Natural killer cell (primary cell): Measurements from ENCODE around the gene COMMD7. TPM values are rescaled to one million over a fixed set of nuclear protein-coding genes. Genes with fewer than 3 reads are reported as not detected.
A peak's percentile ranks its signal among the peaks of the same experiment; 100 is the strongest.
"Not testable (repeated sequence)": the region's sequence is repeated elsewhere in the genome, so short reads cannot be mapped to it uniquely, and the experiment has no call there.

ENCODE experiments used
- ATAC-seq, 3 donors: fragments of 150-1000 bp in 2 of 3; fragments of 200-7000 bp in 1 of 3; cut with Tn5 transposase; 1 replicate in 1 of 3; 2 replicates in 2 of 3; pipeline ENCODE4 v1.10.0; 2021; ENCODE audit warnings: mild to moderate bottlenecking in 2 of 3, moderate library complexity in 2 of 3
- DNase-seq, 2 donors: peaks; one replicate each; pipeline versions ENCODE4 v3.0.0 to v3.0.0-alpha.2; 2013 to 2021; ENCODE audit warnings: mixed read lengths in 1 of 2
- H3K27ac ChIP-seq: one replicate; pipeline ENCODE4 v1.5.1; 2013; ENCODE audit warnings: mild to moderate bottlenecking, low read length
- H3K27me3 ChIP-seq: one replicate; pipeline ENCODE4 v1.6.1; 2013; ENCODE audit warnings: low read length; ENCODE audit not compliant: control insufficient read depth, insufficient read depth
- H3K36me3 ChIP-seq: one replicate; pipeline ENCODE4 v1.6.1; 2013; ENCODE audit warnings: low read length; ENCODE audit not compliant: control insufficient read depth, insufficient read depth
- H3K4me1 ChIP-seq: one replicate; pipeline ENCODE4 v1.6.1; 2013; ENCODE audit warnings: low read length; ENCODE audit not compliant: control insufficient read depth, insufficient read depth
- H3K4me3 ChIP-seq: one replicate; pipeline ENCODE4 v1.5.1; 2013; ENCODE audit warnings: low read length
- H3K9me3 ChIP-seq: one replicate; pipeline ENCODE4 v1.6.1; 2013; ENCODE audit warnings: low read length; ENCODE audit not compliant: control insufficient read depth, insufficient read depth
- H3K27ac Mint-ChIP-seq, 2 donors: one replicate each; pipeline ENCODE4 v1.8.0; 2022; ENCODE audit warnings: mild to moderate bottlenecking in 2 of 2, mixed read lengths in 2 of 2, moderate library complexity in 1 of 2
- H3K27me3 Mint-ChIP-seq, 2 donors: one replicate each; pipeline ENCODE4 v1.8.0; 2022; ENCODE audit warnings: low read depth in 2 of 2, mixed read lengths in 2 of 2
- H3K36me3 Mint-ChIP-seq: one replicate; pipeline ENCODE4 v1.8.0; 2022; ENCODE audit warnings: mixed read lengths
- H3K4me1 Mint-ChIP-seq, 2 donors: one replicate each; pipeline ENCODE4 v1.8.0; 2022; ENCODE audit warnings: mixed read lengths in 2 of 2
- H3K4me3 Mint-ChIP-seq: one replicate; pipeline ENCODE4 v1.8.0; 2022; ENCODE audit warnings: mild to moderate bottlenecking, moderate library complexity, mixed read lengths
- H3K9me3 Mint-ChIP-seq, 2 donors: one replicate each; pipeline ENCODE4 v1.8.0; 2022; ENCODE audit warnings: mixed read lengths in 2 of 2
- CTCF ChIP-seq: fragments of 200-600 bp; IDR thresholded peaks from one replicate; pipeline ENCODE4 v1.8.0; 2022; ENCODE audit warnings: antibody characterized with exemption
- WGBS: methylation state at CpG from one replicate; pipeline ENCODE4 v1.1.7; 2013; ENCODE audit warnings: missing lambda C conversion rate; ENCODE audit not compliant: insufficient coverage; 5-methylcytosine and 5-hydroxymethylcytosine counted together
- intact Hi-C: fragments of 100-400 bp; cut with micrococcal nuclease; formaldehyde crosslinking; loops from one replicate; pipeline ENCODE4 v1.14.2; 2022
- total RNA-seq, 4 donors: library from RNA; stranded (reverse); fragments of 120-200 nt in 1 of 4; gene quantifications; one replicate each; pipeline versions ENCODE4 v1.2.3 to v1.2.4, GENCODE V29; 2013 to 2022

The COMMD7 gene
- total RNA-seq, 3 donors from 2014 or later (not counting 1 experiment from before 2014, with no cell fraction given) = 56.7 to 72.1 (median 68.1) TPM

DNA sequence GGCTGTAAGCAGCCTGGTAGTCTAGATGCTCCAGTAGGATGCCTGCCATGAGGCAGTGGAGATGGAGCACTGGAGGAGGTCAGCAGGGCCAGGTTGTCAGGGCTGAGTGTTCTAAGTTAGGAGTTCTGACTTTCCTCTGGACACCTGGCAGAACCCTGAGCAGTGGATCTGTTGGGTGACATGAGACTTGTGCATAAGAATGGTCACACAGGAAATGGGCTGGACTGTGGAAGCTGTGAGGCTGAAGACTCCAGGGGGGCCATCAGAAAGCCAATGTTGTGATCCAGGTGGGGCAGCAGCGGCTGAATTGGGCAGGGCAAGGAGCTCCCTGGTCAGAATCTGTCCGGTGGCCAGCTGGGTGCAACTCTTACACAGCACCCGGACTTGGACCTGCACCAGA is 45.7 kb downstream of the COMMD7 start:
- intact Hi-C loops = no loop called here
- no peak for ATAC-seq
- 94% methylated on average over 3 of the region's 3 CpGs for WGBS

DNA sequence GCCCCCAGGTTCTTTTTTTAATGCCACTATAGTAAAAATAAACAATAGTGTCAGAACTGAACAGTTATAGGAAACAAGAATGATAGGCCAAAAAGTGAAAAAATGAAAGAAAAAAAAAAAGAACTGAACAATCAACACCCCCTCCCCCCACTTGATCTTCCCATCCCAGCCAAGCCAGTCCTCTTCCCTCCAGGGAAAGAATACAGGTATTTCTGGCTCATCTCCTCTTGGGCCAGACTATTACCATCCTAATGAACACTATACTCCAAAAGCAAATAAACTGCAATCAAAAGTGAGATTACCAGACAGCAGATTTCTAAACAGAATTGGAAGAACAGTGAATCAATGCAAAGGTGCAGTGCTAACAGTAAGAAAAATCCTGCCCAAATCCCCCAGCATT is 48.2 kb downstream of the COMMD7 start:
- Histone ChIP-seq H3K27me3 (no peaks in the 10 kb centered on the region), H3K4me1 (no peaks in the 10 kb centered on the region), H3K4me3 (no peak overlapping the region), H3K27ac (no peak overlapping the region), H3K36me3 (peaks cover 5% of the 10 kb centered on the region), H3K9me3 (no peaks in the 10 kb centered on the region)
- intact Hi-C loops = no loop called here
- peaks cover 5 to 9% of the 10 kb centered on the region in 2 donors for H3K4me1 Mint-ChIP-seq
- H3K4me3 Mint-ChIP-seq = no peak overlapping the region
- no peaks in the 10 kb centered on the region for H3K9me3 Mint-ChIP-seq
- no peaks in the 10 kb centered on the region for H3K36me3 Mint-ChIP-seq
- DNase-seq = no peak
- no peak for ATAC-seq
- TF ChIP-seq CTCF = no peak
- no peaks in the 10 kb centered on the region for H3K27me3 Mint-ChIP-seq
- H3K27ac Mint-ChIP-seq = peak overlapping the region in 1 of 2 donors; percentile 62

More for the DNA sequence above, 45.7 kb downstream of the COMMD7 start:
- H3K27me3 Mint-ChIP-seq = no peaks in the 10 kb centered on the region
- Histone ChIP-seq H3K4me1 (no peaks in the 10 kb centered on the region), H3K27ac (no peak overlapping the region), H3K4me3 (no peak overlapping the region), H3K27me3 (no peaks in the 10 kb centered on the region), H3K9me3 (no peaks in the 10 kb centered on the region), H3K36me3 (peaks cover 10% of the 10 kb centered on the region)
- no peak for TF ChIP-seq CTCF
- no peak for DNase-seq
- no peaks in the 10 kb centered on the region for H3K9me3 Mint-ChIP-seq
- peaks cover 5 to 9% of the 10 kb centered on the region in 2 donors for H3K4me1 Mint-ChIP-seq
- peak overlapping the region in 1 of 2 donors; percentile 63 for H3K27ac Mint-ChIP-seq
- H3K4me3 Mint-ChIP-seq = no peak overlapping the region
- no peaks in the 10 kb centered on the region for H3K36me3 Mint-ChIP-seq

GRCh38 chr20:32688966-32689365 is 54.3 kb downstream of the COMMD7 start:
- WGBS = no CpG with 5 or more reads among the region's 1 CpG
- H3K27ac ChIP-seq, H3K9me3 Mint-ChIP-seq, DNase-seq, H3K36me3 Mint-ChIP-seq, H3K27me3 Mint-ChIP-seq, H3K27ac Mint-ChIP-seq, H3K4me1 Mint-ChIP-seq, H3K27me3 ChIP-seq, H3K36me3 ChIP-seq, H3K4me3 Mint-ChIP-seq, intact Hi-C loops, H3K4me1 ChIP-seq, H3K4me3 ChIP-seq, H3K9me3 ChIP-seq: not testable (repeated sequence)
- ATAC-seq = peak in 1 of 3 donors; percentile 24

DNA sequence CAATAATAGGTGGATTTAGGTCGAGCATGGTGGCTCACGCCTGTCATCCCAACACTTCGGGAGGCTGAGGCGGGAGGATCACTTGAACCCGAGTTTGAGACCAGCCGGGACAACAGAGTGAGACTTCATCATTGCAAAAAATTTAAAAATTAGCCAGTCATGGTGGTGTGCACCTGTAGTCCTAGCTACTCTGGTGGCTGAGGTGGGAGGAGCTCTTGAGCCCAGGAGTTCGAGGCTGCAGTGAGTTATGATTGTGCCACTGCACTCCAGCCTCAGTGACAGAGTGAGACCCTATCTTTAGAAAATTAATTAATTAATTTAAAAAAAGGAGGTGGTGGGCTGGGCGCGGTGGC is 56.1 kb downstream of the COMMD7 start:
- no peaks in the 10 kb centered on the region for H3K4me1 ChIP-seq
- H3K27ac ChIP-seq = no peak overlapping the region
- TF ChIP-seq CTCF = no peak
- no peak for DNase-seq
- H3K36me3 ChIP-seq = no peaks in the 10 kb centered on the region
- Mint-ChIP-seq H3K27ac (no peak overlapping the region), H3K9me3 (no peaks in the 10 kb centered on the region), H3K4me3 (no peak overlapping the region), H3K4me1 (peaks cover 0 to 5% of the 10 kb centered on the region in 2 donors), H3K36me3 (no peaks in the 10 kb centered on the region), H3K27me3 (no peaks in the 10 kb centered on the region)
- ATAC-seq = no peak
- no peaks in the 10 kb centered on the region for H3K9me3 ChIP-seq
- H3K27me3 ChIP-seq = no peaks in the 10 kb centered on the region
- intact Hi-C loops = no loop called here
- no peak overlapping the region for H3K4me3 ChIP-seq
- 94% methylated on average over 9 of the region's 9 CpGs for WGBS
